Type B pancreatic cell (in vitro differentiated cells): ENCODE data around the gene CCNY. TPM values are rescaled to one million over a fixed set of nuclear protein-coding genes. Genes with fewer than 3 reads are reported as not detected.

Source experiments
- DNase-seq: peaks from one replicate; pipeline ENCODE4 v3.0.0; 2021; ENCODE audit warnings: mixed read lengths; ENCODE audit not compliant: unreplicated experiment; ENCODE audit errors: extremely low spot score
- H3K27ac Mint-ChIP-seq: 2 replicates; pipeline ENCODE4 v1.8.0; 2021; ENCODE audit warnings: mild to moderate bottlenecking, mixed read lengths
- H3K27me3 Mint-ChIP-seq: 2 replicates; pipeline ENCODE4 v1.8.0; 2021; ENCODE audit warnings: mixed read lengths
- H3K36me3 Mint-ChIP-seq: 2 replicates; pipeline ENCODE4 v1.8.0; 2021; ENCODE audit warnings: mixed read lengths
- H3K4me1 Mint-ChIP-seq: one replicate; pipeline ENCODE4 v1.8.0; 2021; ENCODE audit warnings: mixed read lengths; ENCODE audit not compliant: unreplicated experiment
- H3K4me3 Mint-ChIP-seq: 2 replicates; pipeline ENCODE4 v1.8.0; 2021; ENCODE audit warnings: mild to moderate bottlenecking, mixed read lengths
- H3K9me3 Mint-ChIP-seq: 2 replicates; pipeline ENCODE4 v1.8.0; 2021; ENCODE audit warnings: mixed read lengths
- CTCF ChIP-seq: fragments of 200-600 bp; sonication (generic); conservative IDR thresholded peaks from 2 replicates; pipeline ENCODE4 v1.5.0; 2021; ENCODE audit warnings: antibody characterized with exemption, mild to moderate bottlenecking
- total RNA-seq: library from RNA; stranded (reverse); gene quantifications from 2 replicates; pipeline ENCODE4 v1.2.1, GENCODE V29; 2021; ENCODE audit warnings: low replicate concordance

CCNY gene
- total RNA-seq, 1 donor from 2014 or later: 74.6 TPM

GRCh38 chr10:35341521-35341920 lies 5.2 kb downstream of the CCNY start:
- H3K27ac Mint-ChIP-seq: no peak overlapping the region
- no peaks in the 10 kb centered on the region for H3K9me3 Mint-ChIP-seq
- peaks cover 44% of the 10 kb centered on the region for H3K4me1 Mint-ChIP-seq
- H3K27me3 Mint-ChIP-seq: no peaks in the 10 kb centered on the region
- DNase-seq: no peak
- no peak for TF ChIP-seq CTCF
- no peak overlapping the region for H3K4me3 Mint-ChIP-seq
- H3K36me3 Mint-ChIP-seq: peaks cover 3% of the 10 kb centered on the region

- DNase-seq: no peak
- Mint-ChIP-seq H3K36me3 (peaks cover 3% of the 10 kb centered on the region), H3K4me3 (no peak overlapping the region), H3K27ac (no peak overlapping the region), H3K9me3 (no peaks in the 10 kb centered on the region), H3K4me1 (peaks cover 49% of the 10 kb centered on the region), H3K27me3 (no peaks in the 10 kb centered on the region)
- TF ChIP-seq CTCF: no peak
These were observed 6.0 kb downstream of the CCNY start for GRCh38 chr10:35342183-35342753.

- Mint-ChIP-seq H3K27ac (no peak overlapping the region), H3K4me1 (peaks cover 52% of the 10 kb centered on the region), H3K9me3 (no peaks in the 10 kb centered on the region), H3K27me3 (no peaks in the 10 kb centered on the region), H3K36me3 (peaks cover 3% of the 10 kb centered on the region), H3K4me3 (no peak overlapping the region)
- no peak for TF ChIP-seq CTCF
- no peak for DNase-seq
These were observed 7.4 kb downstream of the CCNY start for GRCh38 chr10:35343739-35344138.

- no peak for DNase-seq
- no peak overlapping the region for H3K4me3 Mint-ChIP-seq
- H3K9me3 Mint-ChIP-seq: no peaks in the 10 kb centered on the region
- peaks cover 52% of the 10 kb centered on the region for H3K4me1 Mint-ChIP-seq
- TF ChIP-seq CTCF: no peak
- peaks cover 3% of the 10 kb centered on the region for H3K36me3 Mint-ChIP-seq
- H3K27ac Mint-ChIP-seq: no peak overlapping the region
- H3K27me3 Mint-ChIP-seq: no peaks in the 10 kb centered on the region
These were observed 9.1 kb downstream of the CCNY start for GRCh38 chr10:35345383-35345742.

GRCh38 chr10:35346248-35346647 lies 9.9 kb downstream of the CCNY start:
- H3K9me3 Mint-ChIP-seq: no peaks in the 10 kb centered on the region
- H3K36me3 Mint-ChIP-seq: peaks cover 3% of the 10 kb centered on the region

More at GRCh38 chr10:35346248-35346647, 9.9 kb downstream of the CCNY start:
- no peak for DNase-seq
- TF ChIP-seq CTCF: no peak
- Mint-ChIP-seq H3K27me3 (no peaks in the 10 kb centered on the region), H3K27ac (no peak overlapping the region), H3K4me3 (no peak overlapping the region), H3K4me1 (peaks cover 54% of the 10 kb centered on the region)
